GM12873 (cell line): ENCODE data around the gene GATA5.

Source experiments
- TF ChIP-seq, protein P1 (sequence below): IDR thresholded peaks from 2 replicates; pipeline ENCODE4 v1.5.1; 2012; ENCODE audit warnings: low read depth, mild to moderate bottlenecking, moderate library complexity, low read length, control low read depth; ENCODE audit not compliant: insufficient read depth; ENCODE audit errors: missing control alignments

GATA5 gene

DNA sequence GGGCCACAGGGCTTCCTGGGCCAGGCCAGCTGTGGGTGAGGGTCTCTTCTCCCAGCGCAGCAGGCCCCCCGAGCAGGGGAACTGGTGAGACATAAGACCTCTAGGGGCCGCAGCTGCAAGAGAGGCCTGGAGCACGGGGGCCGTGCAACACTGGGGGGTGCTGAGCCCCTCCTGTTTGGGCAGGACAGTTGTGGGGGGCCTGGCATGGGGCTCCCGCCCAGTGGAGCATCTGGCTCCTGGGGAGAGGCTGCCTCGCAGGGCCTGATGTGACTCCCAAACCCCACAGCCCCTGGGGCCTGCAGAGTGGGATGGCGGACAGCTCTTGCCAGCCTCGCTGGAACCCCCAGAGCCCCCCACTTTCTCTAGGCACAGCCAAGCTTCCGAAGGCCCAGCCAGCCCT is 16.9 kb upstream of the GATA5 start:
- TF ChIP-seq, protein P1, sequence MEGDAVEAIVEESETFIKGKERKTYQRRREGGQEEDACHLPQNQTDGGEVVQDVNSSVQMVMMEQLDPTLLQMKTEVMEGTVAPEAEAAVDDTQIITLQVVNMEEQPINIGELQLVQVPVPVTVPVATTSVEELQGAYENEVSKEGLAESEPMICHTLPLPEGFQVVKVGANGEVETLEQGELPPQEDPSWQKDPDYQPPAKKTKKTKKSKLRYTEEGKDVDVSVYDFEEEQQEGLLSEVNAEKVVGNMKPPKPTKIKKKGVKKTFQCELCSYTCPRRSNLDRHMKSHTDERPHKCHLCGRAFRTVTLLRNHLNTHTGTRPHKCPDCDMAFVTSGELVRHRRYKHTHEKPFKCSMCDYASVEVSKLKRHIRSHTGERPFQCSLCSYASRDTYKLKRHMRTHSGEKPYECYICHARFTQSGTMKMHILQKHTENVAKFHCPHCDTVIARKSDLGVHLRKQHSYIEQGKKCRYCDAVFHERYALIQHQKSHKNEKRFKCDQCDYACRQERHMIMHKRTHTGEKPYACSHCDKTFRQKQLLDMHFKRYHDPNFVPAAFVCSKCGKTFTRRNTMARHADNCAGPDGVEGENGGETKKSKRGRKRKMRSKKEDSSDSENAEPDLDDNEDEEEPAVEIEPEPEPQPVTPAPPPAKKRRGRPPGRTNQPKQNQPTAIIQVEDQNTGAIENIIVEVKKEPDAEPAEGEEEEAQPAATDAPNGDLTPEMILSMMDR, result no peak

DNA sequence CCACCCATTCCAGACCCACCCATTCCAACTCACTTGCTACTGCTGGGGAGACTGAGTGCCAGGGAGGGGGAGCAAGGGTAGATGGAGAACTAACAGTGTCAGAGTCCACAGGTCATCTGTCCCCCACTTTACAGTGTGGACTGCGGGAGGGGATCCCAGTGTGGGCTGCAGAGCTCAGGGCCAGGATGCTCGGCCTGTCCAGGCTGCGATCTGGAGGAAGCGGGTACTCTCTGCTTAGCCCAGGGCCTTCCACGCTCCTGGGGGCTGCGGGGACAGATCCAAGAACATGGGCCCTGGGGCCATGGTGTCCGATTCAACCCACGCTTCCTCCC is 14.1 kb upstream of the GATA5 start:
- TF ChIP-seq, protein P1, result no peak

DNA sequence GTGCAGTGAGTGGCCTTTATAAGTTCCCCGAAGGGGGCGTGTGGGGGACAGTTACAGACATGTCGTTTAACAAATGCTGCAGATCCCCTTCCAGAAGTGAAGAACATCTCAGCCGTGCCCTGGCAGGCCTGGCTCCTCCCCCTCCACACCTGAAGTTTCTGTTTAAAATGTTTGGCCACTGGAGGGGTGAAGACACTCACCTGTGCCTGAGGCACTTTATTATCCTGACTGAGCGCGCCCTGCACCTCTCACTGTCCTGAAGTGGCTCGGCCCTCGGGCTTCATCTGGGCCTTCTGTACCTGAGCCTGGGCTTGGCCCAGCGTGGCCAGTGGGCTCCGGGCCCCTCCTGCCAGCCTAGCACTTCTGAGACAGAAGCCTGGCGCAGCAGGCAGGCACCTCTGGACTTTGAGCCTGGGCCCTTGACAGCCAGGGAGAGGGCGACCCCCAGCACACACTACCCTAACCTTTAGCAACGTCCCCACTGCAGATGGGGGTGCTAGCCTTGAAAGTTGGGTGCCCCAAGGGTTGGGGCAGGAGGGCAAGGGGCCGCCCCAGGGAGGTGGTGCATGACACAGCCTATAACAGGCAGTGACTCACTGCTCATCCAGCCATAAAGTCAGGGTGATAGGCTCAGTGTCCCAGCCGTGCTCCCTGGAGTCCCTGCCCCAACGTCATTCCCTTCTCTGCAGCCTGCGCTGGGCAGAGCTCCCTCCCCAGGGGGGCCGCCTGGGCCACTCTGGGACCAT is 13.6 kb upstream of the GATA5 start:
- TF ChIP-seq, protein P1, result no peak

DNA sequence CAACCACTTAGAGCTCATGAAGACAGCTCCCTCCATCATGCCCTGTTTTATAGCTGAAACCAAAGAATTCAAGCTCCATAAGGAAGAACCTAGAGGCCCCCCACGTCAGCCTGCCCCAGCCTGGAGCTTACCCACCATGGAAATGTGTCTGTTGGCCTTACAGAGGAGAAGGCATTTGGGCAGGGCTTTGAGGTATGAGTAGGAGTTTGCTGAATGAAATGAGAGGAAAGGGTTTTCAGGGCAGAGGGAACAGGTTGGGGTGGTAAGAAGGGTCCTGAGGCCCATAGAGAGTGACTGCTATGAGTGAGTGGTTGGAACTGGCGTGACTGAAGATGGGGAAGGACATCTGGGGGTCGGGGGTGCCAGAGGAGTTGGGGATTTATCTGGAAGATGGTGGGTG is 12.7 kb upstream of the GATA5 start:
- TF ChIP-seq, protein P1, result no peak

DNA sequence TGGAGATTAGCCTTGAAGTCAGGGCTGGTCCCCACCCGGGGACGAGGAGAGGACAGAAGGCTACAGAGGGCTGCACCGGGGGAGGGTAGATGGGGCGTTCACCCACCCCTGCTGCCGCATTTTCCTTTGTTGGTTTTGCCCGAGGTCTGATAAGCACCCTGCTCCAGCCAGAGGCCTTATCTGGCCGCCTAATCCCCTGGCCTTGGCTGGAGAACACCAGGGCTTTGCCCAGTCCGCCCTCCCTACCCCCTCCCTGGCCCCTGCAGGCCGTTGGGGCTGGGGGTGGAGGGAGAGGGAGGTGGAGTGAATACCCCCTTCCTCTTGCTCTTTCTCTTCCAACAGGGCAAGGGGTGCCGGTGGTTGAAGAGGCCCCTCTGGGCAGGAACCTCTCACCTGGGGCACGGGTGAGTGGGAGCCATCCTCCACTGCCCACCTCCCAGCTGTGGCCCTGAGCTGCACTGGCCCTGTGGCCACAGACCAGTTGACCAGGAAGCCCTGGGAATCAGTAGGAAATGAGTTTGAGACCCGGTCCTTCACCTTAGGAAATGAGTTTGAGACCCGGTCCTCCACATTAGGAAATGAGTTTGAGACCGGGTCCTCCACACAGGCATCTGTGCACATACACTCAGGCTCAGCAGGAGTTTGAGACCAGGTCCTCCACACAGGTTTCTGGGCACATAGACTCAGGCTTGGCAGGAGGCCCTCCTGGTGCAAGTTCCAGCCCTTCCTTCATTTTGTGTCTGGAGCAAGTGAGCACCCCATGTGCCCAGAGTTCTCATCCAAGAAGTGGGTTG is 12.0 kb upstream of the GATA5 start:
- TF ChIP-seq, protein P1, result no peak

DNA sequence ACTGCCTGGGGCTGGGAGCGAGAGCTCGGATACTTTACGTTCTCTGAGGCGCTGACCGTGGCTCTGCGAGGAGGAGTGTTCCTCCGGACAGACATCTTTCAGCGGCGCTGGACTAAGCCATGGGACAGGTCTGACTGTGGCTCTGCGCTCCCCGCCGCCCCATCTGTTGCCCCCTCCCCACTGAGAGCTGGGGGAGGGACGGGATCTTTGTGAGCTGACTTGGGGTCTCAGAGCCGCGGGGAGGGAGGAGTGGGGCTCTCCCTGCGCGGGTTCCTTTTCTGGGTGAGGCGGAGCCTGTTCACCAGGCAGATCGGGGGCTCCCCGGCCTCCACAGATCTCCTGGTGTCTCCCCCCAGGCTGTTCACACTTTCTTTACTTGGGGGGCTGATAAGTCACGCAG is 11.3 kb upstream of the GATA5 start:
- TF ChIP-seq, protein P1, result no peak

DNA sequence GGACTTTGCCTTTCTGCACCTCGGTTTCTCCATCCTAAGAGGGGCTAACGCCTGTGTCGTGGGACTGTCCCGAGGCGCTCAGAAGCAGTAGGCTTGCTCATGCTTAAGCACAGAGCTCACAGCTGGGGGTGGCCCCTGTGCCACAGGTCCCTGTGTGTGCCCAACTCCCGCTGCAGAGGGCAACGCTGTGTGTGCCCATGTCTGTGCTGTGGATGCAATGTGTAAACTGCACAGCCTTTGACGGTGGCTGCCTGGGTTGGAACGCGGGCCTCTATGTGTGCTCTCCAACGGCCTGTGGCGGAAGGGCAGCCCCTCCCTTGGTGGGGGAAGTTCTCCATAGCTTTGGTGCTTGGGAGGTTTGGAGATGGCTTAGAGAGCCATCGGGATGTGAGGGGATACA is 10.7 kb upstream of the GATA5 start:
- TF ChIP-seq, protein P1, result no peak
